Measurements from ENCODE around the gene OMP. TPM values are rescaled to one million over a fixed set of nuclear protein-coding genes. Genes with fewer than 3 reads are reported as not detected.
A peak's percentile ranks its signal among the peaks of the same experiment; 100 is the strongest.

OMP gene
- total and polyA plus RNA-seq, 2 of the 13 experiments (the other 11 are each of a cell fraction or from before 2014, with no cell fraction given), result not detected

GRCh38 chr11:77127920-77128691, 25.5 kb downstream of the OMP start, which contains the start of gene MYO7A (continued):
- 0 out of 2 replicates have a peak, but pooled peaks have one; percentile 18 for TF ChIP-seq GATA4 (IDR thresholded peaks at IDR 0.05; ENCODE audit: borderline replicate concordance, low read depth)
- TF ChIP-seq IRF1 (CRISPR knock-in tag; IDR thresholded peaks at IDR 0.05; ENCODE audit: low read depth), result no peak
- no peak for TF ChIP-seq KLF6 (CRISPR knock-in tag; IDR thresholded peaks at IDR 0.05)
- TF ChIP-seq ARHGAP35 (CRISPR knock-in tag; IDR thresholded peaks at IDR 0.05; ENCODE audit: borderline replicate concordance), result peak; percentile 44; the same call in 1 of the 2 replicates
- TF ChIP-seq ZSCAN31 (CRISPR knock-in tag; IDR thresholded peaks at IDR 0.05; ENCODE audit: low read depth), result peak; percentile 91; the same call in 1 of the 2 replicates
- 0 out of 2 replicates have a peak, but pooled peaks have one; percentile 65 for TF ChIP-seq ZNF275 (CRISPR knock-in tag; IDR thresholded peaks at IDR 0.05; ENCODE audit: borderline replicate concordance)
- no peak for TF ChIP-seq ZMAT3 (CRISPR knock-in tag; conservative IDR thresholded peaks at IDR 0.05)
- peak; percentile 52; the same call in 1 of the 2 replicates for TF ChIP-seq HOXA3 (CRISPR knock-in tag; IDR thresholded peaks at IDR 0.05)
- no peak for TF ChIP-seq ZNF75D (CRISPR knock-in tag; IDR thresholded peaks at IDR 0.05; ENCODE audit: borderline replicate concordance)
- 0 out of 2 replicates have a peak, but pooled peaks have one; percentile 7 for TF ChIP-seq STAG1 (CRISPR knock-in tag; IDR thresholded peaks at IDR 0.05)
- TF ChIP-seq DRAP1 (CRISPR knock-in tag; IDR thresholded peaks at IDR 0.05), result peak; percentile 91
- no peak for TF ChIP-seq ZNF251 (CRISPR knock-in tag; IDR thresholded peaks at IDR 0.05)
- peak; percentile 68 for TF ChIP-seq ZNF281 (CRISPR knock-in tag; IDR thresholded peaks at IDR 0.05; ENCODE audit: borderline replicate concordance)
- no peak for TF ChIP-seq KLF11 (CRISPR knock-in tag; IDR thresholded peaks at IDR 0.05)
- TF ChIP-seq FOXO4 (CRISPR knock-in tag; conservative IDR thresholded peaks at IDR 0.05), result no peak
- TF ChIP-seq YY1 (IDR thresholded peaks at IDR 0.05; ENCODE audit: insufficient read depth, insufficient replicate concordance, low read depth, low read length), result peak; percentile 21
- peak; percentile 74; the same call in 1 of the 2 replicates for TF ChIP-seq ZNF747 (CRISPR knock-in tag; IDR thresholded peaks at IDR 0.05; ENCODE audit: borderline replicate concordance)
- TF ChIP-seq ZNF550 (CRISPR knock-in tag; IDR thresholded peaks at IDR 0.05; ENCODE audit: borderline replicate concordance), result no peak
- 0 out of 2 replicates have a peak, but pooled peaks have one; percentile 39 for TF ChIP-seq ZNF614 (CRISPR knock-in tag; IDR thresholded peaks at IDR 0.05; ENCODE audit: borderline replicate concordance)
- TF ChIP-seq FOXM1 (CRISPR knock-in tag; IDR thresholded peaks at IDR 0.05), result no peak

Measured in HepG2 (cell line).